GM23338 (cell line): Measurements from ENCODE around the gene CRYBG3. TPM values are rescaled to one million over a fixed set of nuclear protein-coding genes. Genes with fewer than 3 reads are reported as not detected.

Experiments used
- ATAC-seq: fragments of 200-7000 bp; cut with Tn5 transposase; 3 replicates; pipeline ENCODE4 v1.9.1; 2020
- DNase-seq: peaks from one replicate; pipeline ENCODE4 v3.0.0-alpha.2; 2015; ENCODE audit warnings: low spot score
- H2AFZ ChIP-seq: fragments of 200-600 bp; sonication (generic); 2 replicates; pipeline ENCODE4 v1.8.0; 2016; ENCODE audit warnings: antibody characterized with exemption, mild to moderate bottlenecking, moderate library complexity
- H3F3A ChIP-seq: fragments of 200-600 bp; sonication (generic); replicated peaks from 2 replicates; pipeline ENCODE4 v1.8.0; 2017; ENCODE audit warnings: antibody characterized with exemption, mixed run types, low read depth
- H3K27ac ChIP-seq: fragments of 200-600 bp; sonication (generic); 2 replicates; pipeline ENCODE4 v1.6.1; 2016; ENCODE audit warnings: low read depth
- H3K27me3 ChIP-seq: fragments of 200-600 bp; sonication (generic); 2 replicates; pipeline ENCODE4 v1.8.0; 2016; ENCODE audit warnings: mild to moderate bottlenecking, mixed run types, moderate library complexity; ENCODE audit not compliant: insufficient read depth
- H3K36me3 ChIP-seq: fragments of 200-600 bp; sonication (generic); 2 replicates; pipeline ENCODE4 v1.8.0; 2016; ENCODE audit warnings: mild to moderate bottlenecking; ENCODE audit not compliant: insufficient read depth
- H3K4me1 ChIP-seq: fragments of 200-600 bp; sonication (generic); 2 replicates; pipeline ENCODE4 v1.8.0; 2016; ENCODE audit warnings: mild to moderate bottlenecking, moderate library complexity; ENCODE audit not compliant: insufficient read depth
- H3K4me2 ChIP-seq: fragments of 200-600 bp; sonication (generic); 2 replicates; pipeline ENCODE4 v1.7.1; 2017; ENCODE audit warnings: mixed run types
- H3K4me3 ChIP-seq: fragments of 200-600 bp; sonication (generic); 2 replicates; pipeline ENCODE4 v1.6.1; 2016; ENCODE audit warnings: mixed run types
- H3K79me2 ChIP-seq: fragments of 200-600 bp; sonication (generic); replicated peaks from 2 replicates; pipeline ENCODE4 v1.8.0; 2017; ENCODE audit warnings: mild to moderate bottlenecking; ENCODE audit not compliant: insufficient read depth
- H3K9me2 ChIP-seq: fragments of 200-600 bp; sonication (generic); 2 replicates; pipeline ENCODE4 v1.8.0; 2017; ENCODE audit not compliant: insufficient read depth
- H4K20me1 ChIP-seq: fragments of 200-600 bp; sonication (generic); replicated peaks from 2 replicates; pipeline ENCODE4 v1.8.0; 2017; ENCODE audit warnings: mild to moderate bottlenecking; ENCODE audit not compliant: insufficient read depth
- H3K27ac Mint-ChIP-seq: 2 replicates; pipeline ENCODE4 v1.8.0; 2020; ENCODE audit warnings: inconsistent platforms, mild to moderate bottlenecking, moderate library complexity, mixed read lengths
- H3K27me3 Mint-ChIP-seq: 3 replicates; pipeline ENCODE4 v1.8.0; 2022; ENCODE audit warnings: low read depth, mild to moderate bottlenecking, moderate library complexity, mixed read lengths, inconsistent platforms; ENCODE audit not compliant: insufficient read depth, poor library complexity
- H3K36me3 Mint-ChIP-seq: 3 replicates; pipeline ENCODE4 v1.8.0; 2021; ENCODE audit warnings: low read depth, mild to moderate bottlenecking, inconsistent platforms, moderate library complexity, mixed read lengths
- H3K4me1 Mint-ChIP-seq: 3 replicates; pipeline ENCODE4 v1.8.0; 2020; ENCODE audit warnings: mild to moderate bottlenecking, inconsistent platforms, mixed read lengths
- H3K4me3 Mint-ChIP-seq: 3 replicates; pipeline ENCODE4 v1.8.0; 2021; ENCODE audit warnings: moderate library complexity, mild to moderate bottlenecking, inconsistent platforms, mixed read lengths
- H3K9me3 Mint-ChIP-seq: 3 replicates; pipeline ENCODE4 v1.8.0; 2020; ENCODE audit warnings: moderate library complexity, mild to moderate bottlenecking, inconsistent platforms, mixed read lengths
- CREB1 ChIP-seq: fragments of 250-450 bp; sonication (Bioruptor Pico); IDR thresholded peaks from 2 replicates; pipeline ENCODE4 v1.5.0; 2020; ENCODE audit warnings: low read depth, mild to moderate bottlenecking, moderate library complexity
- EZH2phosphoT487 ChIP-seq: fragments of 200-600 bp; sonication (generic); IDR thresholded peaks from one replicate; pipeline ENCODE4 v1.8.1; 2018; ENCODE audit warnings: antibody characterized with exemption; ENCODE audit not compliant: unreplicated experiment
- NANOG ChIP-seq: IDR thresholded peaks from 2 replicates; pipeline ENCODE4 v1.6.1; 2016; ENCODE audit warnings: antibody characterized with exemption, borderline replicate concordance
- POLR2AphosphoS5 ChIP-seq: IDR thresholded peaks from 2 replicates; pipeline ENCODE4 v1.6.1; 2016; ENCODE audit warnings: antibody characterized with exemption, low read depth
- STAT1 ChIP-seq: IDR thresholded peaks from one replicate; pipeline ENCODE4 v1.6.1; 2016; ENCODE audit warnings: antibody characterized with exemption; ENCODE audit not compliant: unreplicated experiment
- ZNF331 ChIP-seq: fragments of 250-450 bp; sonication (Bioruptor Pico); IDR thresholded peaks from 2 replicates; pipeline ENCODE4 v1.5.0; 2020; ENCODE audit warnings: low read depth, mild to moderate bottlenecking, moderate library complexity
- polyA plus RNA-seq: library from polyadenylated mRNA; unstranded; fragments of >200 nt; fragmentation: Nextera tagmentation; extraction: Ambion mirVana; gene quantifications from 2 replicates; pipeline ENCODE4 v1.2.1, GENCODE V29; 2016
- total RNA-seq: library from RNA; depleted of rRNA; stranded (reverse); fragments of >200 nt; shearing (Covaris generic); gene quantifications from 2 replicates; pipeline ENCODE4 v1.2.3, GENCODE V29; 2014
- TF ChIP-seq, protein P1 (sequence below): IDR thresholded peaks from 2 replicates; pipeline ENCODE4 v1.6.1; 2016; ENCODE audit warnings: antibody characterized with exemption
- TF ChIP-seq, protein P2 (sequence below), 2 experiments: fragments of 200-600 bp in 1 of 2; sonication (generic) in 1 of 2; conservative IDR thresholded peaks; 2 replicates each; pipeline versions ENCODE4 v1.5.1 to v1.6.1; 2016 to 2017; ENCODE audit warnings: antibody characterized with exemption in 2 of 2, low read depth in 2 of 2, mild to moderate bottlenecking in 2 of 2, moderate library complexity in 1 of 2

Gene CRYBG3
- total and polyA plus RNA-seq, 2 experiments from 2014 or later = 2.3 to 8.9 TPM

DNA sequence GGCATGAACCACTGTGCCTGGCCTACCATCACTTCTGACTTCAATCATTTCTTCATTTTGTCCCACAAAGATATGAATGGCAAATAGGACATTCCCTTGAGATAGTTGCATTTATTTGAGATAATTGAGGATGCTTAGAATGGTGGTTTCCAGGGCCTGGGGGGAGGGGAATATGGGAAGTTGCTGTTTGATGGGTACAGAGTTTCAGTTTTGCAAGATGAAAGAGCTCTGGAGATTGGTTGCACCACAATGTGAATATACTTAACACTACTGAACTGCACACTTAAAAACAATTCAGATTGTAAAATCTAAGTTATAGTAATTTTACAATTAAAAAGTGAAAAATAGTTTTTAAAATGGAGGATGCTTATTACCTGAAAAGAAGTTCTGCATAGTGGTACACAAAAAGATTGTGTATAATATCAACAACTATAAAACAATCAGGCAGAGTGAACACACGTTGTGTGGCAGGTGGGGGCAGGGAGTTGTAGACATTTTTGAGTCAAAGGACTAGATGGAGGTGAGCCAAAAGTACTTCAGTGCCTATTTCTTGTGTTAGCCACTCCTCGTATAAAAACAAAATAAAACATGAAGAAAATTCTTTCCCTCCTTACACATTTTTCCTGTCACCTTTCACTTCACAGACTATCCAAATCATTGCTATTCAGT lies 168.9 kb downstream of the CRYBG3 start (continued):
- TF ChIP-seq, protein P1, sequence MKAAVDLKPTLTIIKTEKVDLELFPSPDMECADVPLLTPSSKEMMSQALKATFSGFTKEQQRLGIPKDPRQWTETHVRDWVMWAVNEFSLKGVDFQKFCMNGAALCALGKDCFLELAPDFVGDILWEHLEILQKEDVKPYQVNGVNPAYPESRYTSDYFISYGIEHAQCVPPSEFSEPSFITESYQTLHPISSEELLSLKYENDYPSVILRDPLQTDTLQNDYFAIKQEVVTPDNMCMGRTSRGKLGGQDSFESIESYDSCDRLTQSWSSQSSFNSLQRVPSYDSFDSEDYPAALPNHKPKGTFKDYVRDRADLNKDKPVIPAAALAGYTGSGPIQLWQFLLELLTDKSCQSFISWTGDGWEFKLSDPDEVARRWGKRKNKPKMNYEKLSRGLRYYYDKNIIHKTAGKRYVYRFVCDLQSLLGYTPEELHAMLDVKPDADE = no peak
- no peak for TF ChIP-seq ZNF331 (CRISPR knock-in tag)

- H3K27me3 ChIP-seq = no peaks in the 10 kb centered on the region
- peaks cover 32% of the 10 kb centered on the region for H3K4me1 Mint-ChIP-seq
- no peak overlapping the region for H3K4me2 ChIP-seq
- H3K4me1 ChIP-seq = peaks cover 24% of the 10 kb centered on the region
- ATAC-seq (no peak), DNase-seq (no peak)
- TF ChIP-seq NANOG (no peak), STAT1 (no peak), POLR2AphosphoS5 (no peak)
- TF ChIP-seq, protein P2, sequence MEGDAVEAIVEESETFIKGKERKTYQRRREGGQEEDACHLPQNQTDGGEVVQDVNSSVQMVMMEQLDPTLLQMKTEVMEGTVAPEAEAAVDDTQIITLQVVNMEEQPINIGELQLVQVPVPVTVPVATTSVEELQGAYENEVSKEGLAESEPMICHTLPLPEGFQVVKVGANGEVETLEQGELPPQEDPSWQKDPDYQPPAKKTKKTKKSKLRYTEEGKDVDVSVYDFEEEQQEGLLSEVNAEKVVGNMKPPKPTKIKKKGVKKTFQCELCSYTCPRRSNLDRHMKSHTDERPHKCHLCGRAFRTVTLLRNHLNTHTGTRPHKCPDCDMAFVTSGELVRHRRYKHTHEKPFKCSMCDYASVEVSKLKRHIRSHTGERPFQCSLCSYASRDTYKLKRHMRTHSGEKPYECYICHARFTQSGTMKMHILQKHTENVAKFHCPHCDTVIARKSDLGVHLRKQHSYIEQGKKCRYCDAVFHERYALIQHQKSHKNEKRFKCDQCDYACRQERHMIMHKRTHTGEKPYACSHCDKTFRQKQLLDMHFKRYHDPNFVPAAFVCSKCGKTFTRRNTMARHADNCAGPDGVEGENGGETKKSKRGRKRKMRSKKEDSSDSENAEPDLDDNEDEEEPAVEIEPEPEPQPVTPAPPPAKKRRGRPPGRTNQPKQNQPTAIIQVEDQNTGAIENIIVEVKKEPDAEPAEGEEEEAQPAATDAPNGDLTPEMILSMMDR (conservative IDR thresholded peaks at IDR 0.05; ENCODE audit: low read depth in 2 of 2) = no peak
- H3K36me3 Mint-ChIP-seq = no peaks in the 10 kb centered on the region
- H3K36me3 ChIP-seq = no peaks in the 10 kb centered on the region
- H3K4me3 Mint-ChIP-seq = no peak overlapping the region
- H4K20me1 ChIP-seq = no peaks in the 10 kb centered on the region
- H3K27ac Mint-ChIP-seq = no peak overlapping the region
- no peaks in the 10 kb centered on the region for H3K9me3 Mint-ChIP-seq
- peaks cover 7% of the 10 kb centered on the region; the same call in 1 of the 2 replicates for H3K9me2 ChIP-seq
- no peaks in the 10 kb centered on the region for H3K27me3 Mint-ChIP-seq
- H3K4me3 ChIP-seq = no peak overlapping the region
- H2AFZ ChIP-seq = 0 out of 2 replicates have a peak overlapping the region, but pooled peaks have one; percentile 70
- no peaks in the 10 kb centered on the region for H3K79me2 ChIP-seq
- 0 out of 2 replicates have a peak, but pooled peaks cover 3% of the 10 kb centered on the region for H3F3A ChIP-seq
- no peak overlapping the region for H3K27ac ChIP-seq
These were observed 169.5 kb downstream of the CRYBG3 start for GRCh38 chr3:97991293-97991682.

GRCh38 chr3:97992547-97993173 lies 170.8 kb downstream of the CRYBG3 start:
- H3K27me3 ChIP-seq = no peaks in the 10 kb centered on the region
- DNase-seq (no peak), ATAC-seq (peak; percentile 67)
- TF ChIP-seq STAT1 (no peak), CREB1 (CRISPR knock-in tag) (no peak), EZH2phosphoT487 (no peak)
- peaks cover 7% of the 10 kb centered on the region; the same call in 1 of the 2 replicates for H3K9me2 ChIP-seq
- H3F3A ChIP-seq = 0 out of 2 replicates have a peak, but pooled peaks cover 3% of the 10 kb centered on the region
- no peak overlapping the region; the same call in 1 of the 2 replicates for H3K4me2 ChIP-seq
- H3K4me1 ChIP-seq = peaks cover 24% of the 10 kb centered on the region
- H2AFZ ChIP-seq = peak overlapping the region; percentile 57
- Mint-ChIP-seq H3K36me3 (no peaks in the 10 kb centered on the region), H3K4me3 (no peak overlapping the region), H3K9me3 (no peaks in the 10 kb centered on the region), H3K4me1 (peaks cover 27% of the 10 kb centered on the region), H3K27ac (no peak overlapping the region), H3K27me3 (no peaks in the 10 kb centered on the region)
- no peaks in the 10 kb centered on the region for H4K20me1 ChIP-seq
- no peak overlapping the region for H3K4me3 ChIP-seq
- no peaks in the 10 kb centered on the region for H3K79me2 ChIP-seq
- H3K27ac ChIP-seq = no peak overlapping the region
- H3K36me3 ChIP-seq = no peaks in the 10 kb centered on the region
